CD14-positive monocyte (primary cell): ENCODE results near the gene MRGPRF. TPM values are rescaled to one million over a fixed set of nuclear protein-coding genes. Genes with fewer than 3 reads are reported as not detected.
A peak's percentile ranks its signal among the peaks of the same experiment; 100 is the strongest.

Source experiments
- DNase-seq, 3 donors: peaks; one replicate each; pipeline ENCODE4 v3.0.0-alpha.2; 2011 to 2022
- H2AFZ ChIP-seq: 2 replicates; pipeline ENCODE4 v1.6.0; 2012; ENCODE audit warnings: mild to moderate bottlenecking, low read depth, low read length, inconsistent platforms; ENCODE audit not compliant: insufficient read depth, poor library complexity, severe bottlenecking
- H3K27ac ChIP-seq, 2 donors: 1 replicate in 1 of 2; 2 replicates in 1 of 2; pipeline ENCODE4 v1.5.1; 2012 to 2013; ENCODE audit warnings: low read length in 2 of 2, control low read depth in 1 of 2, inconsistent platforms in 1 of 2, low read depth in 1 of 2, mild to moderate bottlenecking in 1 of 2
- H3K27me3 ChIP-seq, 2 donors: one replicate each; pipeline versions ENCODE4 v1.6.0 to v1.6.1; 2011 to 2013; ENCODE audit warnings: low read length in 2 of 2; ENCODE audit not compliant: control insufficient read depth in 2 of 2, insufficient read depth in 2 of 2
- H3K36me3 ChIP-seq, 2 donors: replicated peaks in 1 of 2; 1 replicate in 1 of 2; 2 replicates in 1 of 2; pipeline versions ENCODE4 v1.5.1 to v1.6.1; 2012 to 2013; ENCODE audit warnings: low read length in 2 of 2, control low read depth in 1 of 2, inconsistent platforms in 1 of 2, mild to moderate bottlenecking in 1 of 2; ENCODE audit not compliant: insufficient read depth in 2 of 2, control insufficient read depth in 1 of 2
- H3K4me1 ChIP-seq, 2 donors: 1 replicate in 1 of 2; 2 replicates in 1 of 2; pipeline versions ENCODE4 v1.5.1 to v1.6.1; 2012 to 2013; ENCODE audit warnings: low read length in 2 of 2, control low read depth in 1 of 2, inconsistent platforms in 1 of 2, mild to moderate bottlenecking in 1 of 2, moderate library complexity in 1 of 2; ENCODE audit not compliant: insufficient read depth in 2 of 2, control insufficient read depth in 1 of 2
- H3K4me2 ChIP-seq: replicated peaks from 2 replicates; pipeline ENCODE3; 2012; ENCODE audit warnings: low read length, moderate library complexity, mild to moderate bottlenecking; ENCODE audit not compliant: poor library complexity, severe bottlenecking; ENCODE audit errors: extremely low read depth
- H3K4me3 ChIP-seq, 3 experiments: fragments of 200-600 bp in 1 of 3; sonication (generic) in 1 of 3; replicated peaks in 1 of 3; 1 replicate in 2 of 3; 2 replicates in 1 of 3; pipeline ENCODE4 v1.5.1; 2011 to 2013; ENCODE audit warnings: low read length in 3 of 3, mild to moderate bottlenecking in 3 of 3, control low read depth in 2 of 3, low read depth in 2 of 3, inconsistent platforms in 1 of 3, moderate library complexity in 1 of 3
- H3K79me2 ChIP-seq: 2 replicates; pipeline ENCODE4 v1.6.0; 2012; ENCODE audit warnings: mild to moderate bottlenecking, control low read depth, inconsistent platforms, low read length, moderate library complexity; ENCODE audit not compliant: insufficient read depth
- H3K9ac ChIP-seq: 2 replicates; pipeline ENCODE4 v1.6.0; 2017; ENCODE audit warnings: low read length, mild to moderate bottlenecking; ENCODE audit not compliant: insufficient read depth, poor library complexity, severe bottlenecking
- H3K9me3 ChIP-seq, 2 donors: replicated peaks in 1 of 2; 1 replicate in 1 of 2; 2 replicates in 1 of 2; pipeline versions ENCODE4 v1.5.1 to v1.6.1; 2012 to 2013; ENCODE audit warnings: low read length in 2 of 2, control low read depth in 1 of 2; ENCODE audit not compliant: control insufficient read depth in 1 of 2, insufficient read depth in 1 of 2
- H4K20me1 ChIP-seq: 2 replicates; pipeline ENCODE4 v1.6.0; 2012; ENCODE audit warnings: mild to moderate bottlenecking, low read length, control low read depth, moderate library complexity; ENCODE audit not compliant: insufficient read depth
- H3K27ac Mint-ChIP-seq, 7 donors: one replicate each; pipeline ENCODE4 v1.8.0; 2020; ENCODE audit warnings: mild to moderate bottlenecking in 7 of 7, mixed read lengths in 7 of 7, moderate library complexity in 6 of 7, inconsistent platforms in 2 of 7
- H3K27me3 Mint-ChIP-seq, 3 donors: one replicate each; pipeline ENCODE4 v1.8.0; 2021 to 2022; ENCODE audit warnings: low read depth in 3 of 3, mild to moderate bottlenecking in 3 of 3, mixed read lengths in 3 of 3, moderate library complexity in 3 of 3, inconsistent platforms in 1 of 3
- H3K36me3 Mint-ChIP-seq, 2 donors: one replicate each; pipeline ENCODE4 v1.8.0; 2020; ENCODE audit warnings: mixed read lengths in 2 of 2, inconsistent platforms in 1 of 2, mild to moderate bottlenecking in 1 of 2
- H3K4me1 Mint-ChIP-seq: one replicate; pipeline ENCODE4 v1.8.0; 2020; ENCODE audit warnings: mild to moderate bottlenecking, mixed read lengths
- H3K4me3 Mint-ChIP-seq, 2 donors: one replicate each; pipeline ENCODE4 v1.8.0; 2020; ENCODE audit warnings: mild to moderate bottlenecking in 2 of 2, mixed read lengths in 2 of 2, moderate library complexity in 1 of 2
- H3K9me3 Mint-ChIP-seq, 7 donors: one replicate each; pipeline ENCODE4 v1.8.0; 2020 to 2022; ENCODE audit warnings: mixed read lengths in 7 of 7, mild to moderate bottlenecking in 6 of 7, moderate library complexity in 6 of 7, inconsistent platforms in 2 of 7
- CTCF ChIP-seq: fragments of 200-600 bp; IDR thresholded peaks from one replicate; pipeline ENCODE4 v1.8.0; 2022; ENCODE audit warnings: antibody characterized with exemption, mild to moderate bottlenecking
- WGBS: methylation state at CpG from one replicate; pipeline ENCODE4 v1.1.5; 2013; ENCODE audit warnings: missing lambda C conversion rate; ENCODE audit not compliant: insufficient coverage; 5-methylcytosine and 5-hydroxymethylcytosine counted together
- intact Hi-C, 2 donors: fragments of 100-400 bp; cut with micrococcal nuclease; formaldehyde crosslinking; loops; one replicate each; pipeline versions ENCODE4 v1.15.0 to v1.15.1; 2023
- polyA plus RNA-seq, 3 donors: library from polyadenylated mRNA; depleted of rRNA in 1 of 3; unstranded in 2 of 3; stranded (reverse) in 1 of 3; fragments of 300-500 nt in 2 of 3; fragments of >200 nt in 1 of 3; fragmentation: Illumina TruSeq in 2 of 3; gene quantifications; 1 replicate in 2 of 3; 2 replicates in 1 of 3; pipeline ENCODE4 v1.2.3, GENCODE V29; 2012 to 2021

The MRGPRF gene
- polyA plus RNA-seq, 3 donors: 0.22 to 0.23 TPM; not detected in 1

GRCh38 chr11:69033431-69033830, 20.4 kb upstream of the MRGPRF start:
- Histone ChIP-seq H3K4me2 (no peak overlapping the region), H3K27ac (no peak overlapping the region), H3K27me3 (no peaks in the 10 kb centered on the region), H3K79me2 (no peaks in the 10 kb centered on the region), H3K4me1 (peaks cover 55 to 64% of the 10 kb centered on the region in 2 donors), H2AFZ (no peak overlapping the region), H3K9ac (no peak overlapping the region), H3K36me3 (no peaks in the 10 kb centered on the region), H4K20me1 (no peaks in the 10 kb centered on the region), H3K4me3 (no peak overlapping the region), H3K9me3 (no peaks in the 10 kb centered on the region)
- H3K4me1 Mint-ChIP-seq: peaks cover 54% of the 10 kb centered on the region
- H3K36me3 Mint-ChIP-seq: no peaks in the 10 kb centered on the region
- intact Hi-C loops: no loop called here
- WGBS: 89% methylated on average over 5 of the region's 11 CpGs
- H3K27ac Mint-ChIP-seq: no peak overlapping the region
- DNase-seq: no peak
- TF ChIP-seq CTCF: no peak
- peaks cover 0 to 2% (median 0%) of the 10 kb centered on the region in 7 donors for H3K9me3 Mint-ChIP-seq
- no peak overlapping the region for H3K4me3 Mint-ChIP-seq
- no peaks in the 10 kb centered on the region for H3K27me3 Mint-ChIP-seq

- WGBS: 95% methylated on average over 7 of the region's 7 CpGs
- H3K27me3 ChIP-seq: no peaks in the 10 kb centered on the region
- DNase-seq: no peak
These were observed 19.8 kb upstream of the MRGPRF start for GRCh38 chr11:69032833-69033232.

More at GRCh38 chr11:69032833-69033232, 19.8 kb upstream of the MRGPRF start:
- Histone ChIP-seq H3K4me3 (no peak overlapping the region), H3K79me2 (no peaks in the 10 kb centered on the region), H3K9ac (no peak overlapping the region), H2AFZ (no peak overlapping the region), H3K4me1 (peaks cover 55 to 64% of the 10 kb centered on the region in 2 donors), H4K20me1 (no peaks in the 10 kb centered on the region), H3K4me2 (no peak overlapping the region), H3K36me3 (no peaks in the 10 kb centered on the region), H3K9me3 (no peaks in the 10 kb centered on the region), H3K27ac (no peak overlapping the region)
- Mint-ChIP-seq H3K36me3 (no peaks in the 10 kb centered on the region), H3K4me1 (peaks cover 53% of the 10 kb centered on the region), H3K27me3 (no peaks in the 10 kb centered on the region), H3K27ac (peak overlapping the region in 2 of 7 donors; percentile 38 to 76), H3K4me3 (no peak overlapping the region), H3K9me3 (peaks cover 0 to 2% (median 0%) of the 10 kb centered on the region in 7 donors)
- intact Hi-C loops: no loop called here
- TF ChIP-seq CTCF: no peak
